HG03175 (cell line): Measurements from ENCODE around the gene SRSF2.

Experiments used
- ATAC-seq: cut with Tn5 transposase; IDR thresholded peaks from one replicate; pipeline ENCODE4 v1.9.1; 2021; ENCODE audit warnings: mild to moderate bottlenecking, moderate library complexity; ENCODE audit not compliant: unreplicated experiment

Gene SRSF2

GRCh38 chr17:76685366-76685765, 51.8 kb downstream of the SRSF2 start:
- ATAC-seq: no peak

GRCh38 chr17:76684756-76685155, 52.4 kb downstream of the SRSF2 start:
- ATAC-seq: no peak
